ENCODE data around the gene ALG2. TPM values are rescaled to one million over a fixed set of nuclear protein-coding genes. Genes with fewer than 3 reads are reported as not detected.

Gene ALG2
- total RNA-seq: 35.2 and 38.6 TPM in 2 replicates

GRCh38 chr9:99221621-99222415 is at the start of gene ALG2, which contains the start of gene SEC61B:
TSS of gene ALG2 (minus strand) at chr9:99221942. CDS start at chr9:99221894, 48 bp downstream.
TSS of gene SEC61B (plus strand) at chr9:99222282. CDS start at chr9:99222364, 82 bp downstream.

Other genes starting within 250 kb of the ALG2 start
- 21.3 and 27.2 TPM in 2 replicates for gene TGFBR1, start 116.8 kb downstream of the ALG2 start, total RNA-seq
- 72.6 and 89.3 TPM in 2 replicates for gene SEC61B, start 340 bp upstream of the ALG2 start, total RNA-seq